T-helper 1 cell (primary cell): ENCODE data around the gene CELF5.
"Not testable (repeated sequence)": the region's sequence is repeated elsewhere in the genome, so short reads cannot be mapped to it uniquely, and the experiment has no call there.

Experiments
- DNase-seq, 5 donors: peaks; one replicate each; pipeline ENCODE4 v3.0.0-alpha.2; 2012 to 2020

CELF5 gene

GRCh38 chr19:3190470-3190770 lies 34.0 kb upstream of the CELF5 start:
- no peak for DNase-seq

- DNase-seq, result no peak
Observed at GRCh38 chr19:3190921-3191805, 33.3 kb upstream of the CELF5 start.

- not testable (repeated sequence) for DNase-seq
Observed at GRCh38 chr19:3191806-3192104, 32.7 kb upstream of the CELF5 start.

GRCh38 chr19:3192228-3192635 lies 32.2 kb upstream of the CELF5 start:
- DNase-seq, result no peak

- DNase-seq, result no peak
Observed at GRCh38 chr19:3192684-3193083, 31.8 kb upstream of the CELF5 start.

GRCh38 chr19:3193256-3194105 lies 31.0 kb upstream of the CELF5 start:
- DNase-seq, result no peak

GRCh38 chr19:3194106-3195087 lies 30.1 kb upstream of the CELF5 start:
- no peak for DNase-seq

GRCh38 chr19:3196064-3196932 lies 28.2 kb upstream of the CELF5 start:
- no peak for DNase-seq

- DNase-seq, result no peak
Observed at GRCh38 chr19:3196933-3197205, 27.6 kb upstream of the CELF5 start.

GRCh38 chr19:3198901-3199700 lies 25.4 kb upstream of the CELF5 start:
- no peak for DNase-seq

GRCh38 chr19:3201072-3201700 lies 23.3 kb upstream of the CELF5 start:
- no peak for DNase-seq

GRCh38 chr19:3201911-3202310 lies 22.6 kb upstream of the CELF5 start:
- no peak for DNase-seq

GRCh38 chr19:3202346-3202745 lies 22.1 kb upstream of the CELF5 start:
- no peak for DNase-seq

- DNase-seq, result not testable (repeated sequence)
Observed at GRCh38 chr19:3202895-3203294, 21.6 kb upstream of the CELF5 start.

- no peak for DNase-seq
Observed at GRCh38 chr19:3203805-3204645, 20.4 kb upstream of the CELF5 start.

- DNase-seq, result no peak
Observed at GRCh38 chr19:3204646-3205275, 19.7 kb upstream of the CELF5 start.

- DNase-seq, result no peak
Observed at GRCh38 chr19:3206216-3206953, 18.1 kb upstream of the CELF5 start.

- DNase-seq, result no peak
Observed at GRCh38 chr19:3207461-3208242, 16.8 kb upstream of the CELF5 start.
